Caco-2 (cell line): ENCODE measurements around the gene LRRK1. TPM values are rescaled to one million over a fixed set of nuclear protein-coding genes. Genes with fewer than 3 reads are reported as not detected.

Experiments used
- BruUV-seq: library from RNA; stranded (reverse); fragments of 400-500 nt; replicated peaks from 2 replicates; lab custom pipeline; 2021; lab: Mats Ljungman, UMichigan
- CTCF ChIA-PET: fragments of 300-600 bp; sonication (Branson Sonifier 250); formaldehyde crosslinking; loops from one replicate; lab custom pipeline; 2022; ENCODE audit warnings: antibody characterized with exemption; lab: Charles Lee
- POLR2A ChIA-PET: fragments of 300-600 bp; sonication (Branson Sonifier 250); formaldehyde crosslinking; loops from one replicate; lab custom pipeline; 2022; ENCODE audit warnings: antibody characterized with exemption; lab: Charles Lee
- DNase-seq, 2 experiments: peaks; one replicate each; pipeline versions ENCODE4 v3.0.0 to v3.0.0-alpha.2; 2020 to 2022
- H3K27me3 ChIP-seq: replicated peaks from 2 replicates; pipeline ENCODE4 v1.6.0; 2011; ENCODE audit warnings: low read length; ENCODE audit not compliant: control insufficient read depth, insufficient read depth
- H3K36me3 ChIP-seq: 2 replicates; pipeline ENCODE4 v1.5.1; 2011; ENCODE audit warnings: low read length; ENCODE audit not compliant: control insufficient read depth, insufficient read depth
- H3K4me1 ChIP-seq: fragments of 250-450 bp; sonication (Bioruptor Pico); 2 replicates; pipeline ENCODE4 v1.5.1; 2020; ENCODE audit warnings: mild to moderate bottlenecking
- H3K4me3 ChIP-seq: 2 replicates; pipeline ENCODE4 v1.5.1; 2011; ENCODE audit warnings: low read depth, mild to moderate bottlenecking, control low read depth, low read length
- H3K9me3 ChIP-seq: fragments of 250-450 bp; sonication (Bioruptor Pico); 2 replicates; pipeline ENCODE4 v1.5.1; 2020; ENCODE audit warnings: mild to moderate bottlenecking, moderate library complexity
- H3K27ac Mint-ChIP-seq: one replicate; pipeline ENCODE4 v1.8.0; 2022; ENCODE audit warnings: mixed read lengths; ENCODE audit not compliant: unreplicated experiment
- H3K27me3 Mint-ChIP-seq: one replicate; pipeline ENCODE4 v1.8.0; 2022; ENCODE audit warnings: mixed read lengths; ENCODE audit not compliant: insufficient read depth, unreplicated experiment
- H3K36me3 Mint-ChIP-seq: one replicate; pipeline ENCODE4 v1.8.0; 2022; ENCODE audit warnings: mild to moderate bottlenecking, mixed read lengths; ENCODE audit not compliant: insufficient read depth, unreplicated experiment
- H3K4me1 Mint-ChIP-seq: one replicate; pipeline ENCODE4 v1.8.0; 2022; ENCODE audit warnings: low read depth, mixed read lengths; ENCODE audit not compliant: unreplicated experiment
- H3K4me3 Mint-ChIP-seq: one replicate; pipeline ENCODE4 v1.8.0; 2022; ENCODE audit warnings: mild to moderate bottlenecking, moderate library complexity, mixed read lengths; ENCODE audit not compliant: unreplicated experiment
- H3K9me3 Mint-ChIP-seq: one replicate; pipeline ENCODE4 v1.8.0; 2022; ENCODE audit warnings: mixed read lengths; ENCODE audit not compliant: unreplicated experiment
- intact Hi-C: fragments of 100-400 bp; cut with micrococcal nuclease; formaldehyde crosslinking; loops from one replicate; pipeline ENCODE4 v1.10.0; 2022; ENCODE audit not compliant: unreplicated experiment
- total RNA-seq: library from RNA; stranded (reverse); gene quantifications from 2 replicates; pipeline ENCODE4 v1.2.3, GENCODE V29; 2022
- TF ChIP-seq, protein P1 (sequence below), 2 experiments: fragments of 200-600 bp in 1 of 2; IDR thresholded peaks; 1 replicate in 1 of 2; 2 replicates in 1 of 2; pipeline versions ENCODE4 v1.5.1 to v1.8.0; 2011 to 2022; ENCODE audit warnings: antibody characterized with exemption in 1 of 2, control low read depth in 1 of 2, inconsistent platforms in 1 of 2, low read depth in 1 of 2, low read length in 1 of 2, mild to moderate bottlenecking in 1 of 2, moderate library complexity in 1 of 2; ENCODE audit not compliant: insufficient read depth in 1 of 2, severe bottlenecking in 1 of 2, unreplicated experiment in 1 of 2

LRRK1 gene
- total RNA-seq, 1 experiment from 2014 or later, result 12.0 TPM

DNA sequence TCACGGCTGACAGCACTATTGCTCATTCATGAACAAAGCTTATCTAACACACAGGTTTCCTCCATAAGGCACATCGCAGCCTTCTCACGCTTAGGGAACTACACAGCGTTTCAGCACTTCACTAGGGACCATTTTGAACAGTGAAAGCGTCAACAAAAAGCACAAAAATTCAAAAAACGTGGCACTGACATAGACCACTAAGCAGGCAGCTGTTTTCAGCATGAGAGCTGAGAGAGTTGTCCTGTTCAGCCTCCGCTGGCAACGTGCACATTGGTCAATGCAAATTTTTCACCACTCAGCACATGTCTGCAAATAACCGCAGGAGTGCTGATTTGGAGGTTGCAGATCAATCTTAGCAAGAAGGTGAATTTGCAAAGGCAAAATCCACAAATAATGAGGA, 109.2 kb downstream of the LRRK1 start:
- Histone ChIP-seq H3K36me3 (no peaks in the 10 kb centered on the region), H3K9me3 (no peaks in the 10 kb centered on the region), H3K27me3 (no peaks in the 10 kb centered on the region), H3K4me3 (no peak overlapping the region), H3K4me1 (no peaks in the 10 kb centered on the region)
- Mint-ChIP-seq H3K36me3 (peaks cover 6% of the 10 kb centered on the region), H3K9me3 (no peaks in the 10 kb centered on the region), H3K27ac (no peak overlapping the region), H3K4me1 (no peaks in the 10 kb centered on the region), H3K4me3 (no peak overlapping the region), H3K27me3 (no peaks in the 10 kb centered on the region)
- ChIA-PET POLR2A (no interaction called here), CTCF (no interaction called here)
- BruUV-seq, result no TSS peak
- TF ChIP-seq, protein P1, sequence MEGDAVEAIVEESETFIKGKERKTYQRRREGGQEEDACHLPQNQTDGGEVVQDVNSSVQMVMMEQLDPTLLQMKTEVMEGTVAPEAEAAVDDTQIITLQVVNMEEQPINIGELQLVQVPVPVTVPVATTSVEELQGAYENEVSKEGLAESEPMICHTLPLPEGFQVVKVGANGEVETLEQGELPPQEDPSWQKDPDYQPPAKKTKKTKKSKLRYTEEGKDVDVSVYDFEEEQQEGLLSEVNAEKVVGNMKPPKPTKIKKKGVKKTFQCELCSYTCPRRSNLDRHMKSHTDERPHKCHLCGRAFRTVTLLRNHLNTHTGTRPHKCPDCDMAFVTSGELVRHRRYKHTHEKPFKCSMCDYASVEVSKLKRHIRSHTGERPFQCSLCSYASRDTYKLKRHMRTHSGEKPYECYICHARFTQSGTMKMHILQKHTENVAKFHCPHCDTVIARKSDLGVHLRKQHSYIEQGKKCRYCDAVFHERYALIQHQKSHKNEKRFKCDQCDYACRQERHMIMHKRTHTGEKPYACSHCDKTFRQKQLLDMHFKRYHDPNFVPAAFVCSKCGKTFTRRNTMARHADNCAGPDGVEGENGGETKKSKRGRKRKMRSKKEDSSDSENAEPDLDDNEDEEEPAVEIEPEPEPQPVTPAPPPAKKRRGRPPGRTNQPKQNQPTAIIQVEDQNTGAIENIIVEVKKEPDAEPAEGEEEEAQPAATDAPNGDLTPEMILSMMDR (IDR thresholded peaks at IDR 0.05; ENCODE audit: insufficient read depth in 1 of 2, low read depth in 1 of 2, low read length in 1 of 2, severe bottlenecking in 1 of 2, unreplicated experiment in 1 of 2), result no peak
- intact Hi-C loops, result no loop called here
- DNase-seq, result no peak

DNA sequence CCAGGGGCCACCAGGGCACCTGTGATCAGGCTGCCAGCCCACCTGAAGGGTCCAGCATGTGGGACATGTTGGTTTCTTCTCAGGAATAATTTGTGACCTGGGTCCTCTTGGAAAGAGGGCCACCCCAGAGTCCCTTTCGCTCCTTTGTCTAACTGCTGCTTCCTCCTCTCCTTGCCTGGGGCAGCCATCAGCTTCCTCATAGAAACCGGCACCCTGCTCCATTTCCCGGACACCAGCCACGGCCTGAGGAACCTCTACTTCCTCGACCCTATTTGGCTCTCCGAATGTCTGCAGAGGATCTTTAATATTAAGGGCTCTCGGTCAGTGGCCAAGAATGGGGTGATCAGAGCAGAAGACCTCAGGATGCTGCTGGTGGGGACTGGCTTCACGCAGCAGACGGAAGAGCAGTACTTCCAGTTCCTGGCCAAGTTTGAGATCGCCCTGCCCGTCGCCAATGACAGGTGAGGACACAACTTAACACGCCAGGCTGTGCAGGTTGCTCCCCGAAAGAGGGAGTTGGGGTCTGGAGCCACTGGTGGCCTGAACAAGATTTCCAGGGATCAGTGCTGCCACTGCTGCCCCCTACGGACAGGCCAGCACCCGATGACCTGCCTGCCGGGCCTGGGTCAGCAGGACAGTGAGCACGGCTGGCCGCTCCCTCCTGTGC, 109.7 kb downstream of the LRRK1 start:
- Histone ChIP-seq H3K9me3 (no peaks in the 10 kb centered on the region), H3K27me3 (no peaks in the 10 kb centered on the region), H3K4me3 (no peak overlapping the region), H3K4me1 (no peaks in the 10 kb centered on the region), H3K36me3 (no peaks in the 10 kb centered on the region)
- intact Hi-C loops, result loop anchor here (1.0 kb wide), 1 partner anchor 14 kb away; no protein-coding TSS in a partner anchor
- Mint-ChIP-seq H3K27me3 (no peaks in the 10 kb centered on the region), H3K4me3 (no peak overlapping the region), H3K9me3 (no peaks in the 10 kb centered on the region), H3K36me3 (peaks cover 6% of the 10 kb centered on the region), H3K4me1 (no peaks in the 10 kb centered on the region), H3K27ac (no peak overlapping the region)
- no peak for DNase-seq
- ChIA-PET POLR2A (no interaction called here), CTCF (no interaction called here)
- TF ChIP-seq, protein P1 (IDR thresholded peaks at IDR 0.05; ENCODE audit: insufficient read depth in 1 of 2, low read depth in 1 of 2, low read length in 1 of 2, severe bottlenecking in 1 of 2, unreplicated experiment in 1 of 2), result no peak
- no TSS peak for BruUV-seq

DNA sequence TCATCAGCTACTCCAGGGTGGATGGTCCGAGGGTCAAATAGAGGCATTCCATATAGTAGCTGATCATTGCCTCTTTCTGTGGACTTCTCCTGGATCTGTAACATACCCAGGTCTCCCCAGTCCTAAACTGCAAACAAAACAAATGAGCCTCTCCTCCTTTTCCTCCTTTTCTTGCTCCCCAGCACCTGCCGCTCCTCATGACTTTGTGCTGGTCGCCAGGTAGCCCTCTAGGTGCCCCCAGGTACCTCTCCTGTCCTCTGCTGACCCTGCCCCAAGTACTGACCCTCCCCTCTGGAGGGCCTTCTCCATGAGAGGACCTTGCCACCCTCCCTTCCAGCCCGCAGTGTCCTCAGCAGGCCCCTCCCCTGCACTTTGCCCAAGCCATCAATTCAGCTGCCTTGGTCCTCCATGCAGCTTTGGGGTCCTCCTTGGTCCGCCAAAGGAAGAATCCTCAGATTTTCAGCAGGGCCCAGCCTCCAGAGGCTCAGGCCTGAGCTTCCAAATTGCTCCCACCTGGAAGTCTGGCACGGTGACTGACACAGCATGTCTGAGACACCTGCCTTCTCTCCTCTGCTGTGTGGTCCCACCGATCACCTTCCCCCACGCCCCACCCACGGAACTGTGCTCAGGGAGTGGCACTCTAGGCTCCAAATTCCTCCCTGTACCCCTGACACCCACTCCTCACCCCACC, 111.0 kb downstream of the LRRK1 start:
- TF ChIP-seq, protein P1 (IDR thresholded peaks at IDR 0.05; ENCODE audit: insufficient read depth in 1 of 2, low read depth in 1 of 2, low read length in 1 of 2, severe bottlenecking in 1 of 2, unreplicated experiment in 1 of 2), result no peak
- Mint-ChIP-seq H3K27me3 (no peaks in the 10 kb centered on the region), H3K36me3 (peaks cover 6% of the 10 kb centered on the region), H3K27ac (no peak overlapping the region), H3K4me1 (no peaks in the 10 kb centered on the region), H3K9me3 (peaks cover 9% of the 10 kb centered on the region), H3K4me3 (no peak overlapping the region)
- no peak for DNase-seq
- H3K9me3 ChIP-seq, result peaks cover 7% of the 10 kb centered on the region; the same call in 1 of the 2 replicates
- no TSS peak for BruUV-seq
- no peaks in the 10 kb centered on the region for H3K36me3 ChIP-seq
- CTCF ChIA-PET, result no interaction called here
- intact Hi-C loops, result loop anchor here (1.0 kb wide), 1 partner anchor 15 kb away; no protein-coding TSS in a partner anchor
- H3K27me3 ChIP-seq, result no peaks in the 10 kb centered on the region
- H3K4me1 ChIP-seq, result no peaks in the 10 kb centered on the region
- H3K4me3 ChIP-seq, result no peak overlapping the region
- POLR2A ChIA-PET, result no interaction called here
